DMS 273 treated with DMSO at 0.1 percent for 48 hours (cell line): ENCODE measurements around the gene EIF4E.
"Not testable (repeated sequence)": the region's sequence is repeated elsewhere in the genome, so short reads cannot be mapped to it uniquely, and the experiment has no call there.

Experiments used
- DNase-seq: peaks from one replicate; lab custom pipeline; 2025; lab: John Stamatoyannopoulos, UW

Gene EIF4E

GRCh38 chr4:98930311-98930865, 1.5 kb upstream of the EIF4E start:
- DNase-seq, result no peak

GRCh38 chr4:98929341-98930267, 671 bp upstream of the EIF4E start:
- no peak for DNase-seq

GRCh38 chr4:98928131-98928504, 815 bp downstream of the EIF4E start:
- DNase-seq, result peak; percentile 37

GRCh38 chr4:98926257-98926656, 2.7 kb downstream of the EIF4E start:
- not testable (repeated sequence) for DNase-seq

GRCh38 chr4:98921292-98921691, 7.6 kb downstream of the EIF4E start:
- no peak for DNase-seq

GRCh38 chr4:98919996-98920395, 8.9 kb downstream of the EIF4E start:
- no peak for DNase-seq

GRCh38 chr4:98910728-98911127, 18.2 kb downstream of the EIF4E start:
- DNase-seq, result not testable (repeated sequence)

- no peak for DNase-seq
Observed at GRCh38 chr4:98909646-98910401, 19.1 kb downstream of the EIF4E start.

- DNase-seq, result no peak
Observed at GRCh38 chr4:98908703-98909262, 20.1 kb downstream of the EIF4E start.

GRCh38 chr4:98908182-98908581, 20.8 kb downstream of the EIF4E start:
- DNase-seq, result no peak

GRCh38 chr4:98905839-98906238, 23.1 kb downstream of the EIF4E start:
- no peak for DNase-seq

- no peak for DNase-seq
Observed at GRCh38 chr4:98905297-98905696, 23.6 kb downstream of the EIF4E start.

GRCh38 chr4:98903963-98904362, 25.0 kb downstream of the EIF4E start:
- DNase-seq, result no peak

GRCh38 chr4:98903561-98903960, 25.4 kb downstream of the EIF4E start:
- no peak for DNase-seq

- DNase-seq, result no peak
Observed at GRCh38 chr4:98899277-98899676, 29.7 kb downstream of the EIF4E start.

GRCh38 chr4:98891478-98892337, 37.2 kb downstream of the EIF4E start:
- DNase-seq, result no peak

- no peak for DNase-seq
Observed at GRCh38 chr4:98890702-98891455, 38.1 kb downstream of the EIF4E start.

GRCh38 chr4:98887145-98887544, 41.8 kb downstream of the EIF4E start:
- no peak for DNase-seq

GRCh38 chr4:98886382-98886781, 42.6 kb downstream of the EIF4E start:
- not testable (repeated sequence) for DNase-seq

GRCh38 chr4:98880884-98881283, 48.0 kb downstream of the EIF4E start:
- DNase-seq, result not testable (repeated sequence)

- no peak for DNase-seq
Observed at GRCh38 chr4:98879515-98879914, 49.4 kb downstream of the EIF4E start.
